GM12864 (cell line): ENCODE data around the gene STK35.
"Not testable (repeated sequence)": the region's sequence is repeated elsewhere in the genome, so short reads cannot be mapped to it uniquely, and the experiment has no call there.

Experiments
- DNase-seq: peaks from one replicate; pipeline ENCODE4 v3.0.0-alpha.2; 2011; ENCODE audit warnings: low read depth
- H3K4me3 ChIP-seq: 2 replicates; pipeline ENCODE4 v1.5.1; 2011; ENCODE audit warnings: mild to moderate bottlenecking, low read depth, low read length, control low read depth
- CTCF ChIP-seq: IDR thresholded peaks from 2 replicates; pipeline ENCODE4 v1.5.1; 2011; ENCODE audit warnings: low read depth, mild to moderate bottlenecking, moderate library complexity, low read length, control low read depth, inconsistent platforms; ENCODE audit errors: missing control alignments

STK35 gene

GRCh38 chr20:2164966-2165365, 63.3 kb downstream of the STK35 start:
- no peak for TF ChIP-seq CTCF
- no peak overlapping the region for H3K4me3 ChIP-seq
- no peak for DNase-seq

- no peak for TF ChIP-seq CTCF
- no peak for DNase-seq
- H3K4me3 ChIP-seq: no peak overlapping the region
Observed at GRCh38 chr20:2165871-2166270, 64.2 kb downstream of the STK35 start.

GRCh38 chr20:2167112-2167511, 65.5 kb downstream of the STK35 start:
- no peak overlapping the region for H3K4me3 ChIP-seq
- no peak for TF ChIP-seq CTCF

GRCh38 chr20:2168946-2169345, 67.3 kb downstream of the STK35 start:
- DNase-seq: no peak
- TF ChIP-seq CTCF: no peak
- H3K4me3 ChIP-seq: no peak overlapping the region

More at GRCh38 chr20:2167112-2167511, 65.5 kb downstream of the STK35 start:
- no peak for DNase-seq

GRCh38 chr20:2169456-2170088, 67.9 kb downstream of the STK35 start:
- H3K4me3 ChIP-seq: no peak overlapping the region
- no peak for DNase-seq
- TF ChIP-seq CTCF: no peak

GRCh38 chr20:2170404-2170803, 68.8 kb downstream of the STK35 start:
- TF ChIP-seq CTCF: no peak
- no peak for DNase-seq
- H3K4me3 ChIP-seq: no peak overlapping the region

GRCh38 chr20:2171266-2171790, 69.7 kb downstream of the STK35 start:
- TF ChIP-seq CTCF: no peak
- no peak overlapping the region for H3K4me3 ChIP-seq
- no peak for DNase-seq

GRCh38 chr20:2171840-2172239, 70.2 kb downstream of the STK35 start:
- DNase-seq, H3K4me3 ChIP-seq: not testable (repeated sequence)
